Right atrium auricular region (tissue), 2 donors: ENCODE data around the gene CADM1. TPM values are rescaled to one million over a fixed set of nuclear protein-coding genes. Genes with fewer than 3 reads are reported as not detected.
"Not testable (repeated sequence)": the region's sequence is repeated elsewhere in the genome, so short reads cannot be mapped to it uniquely, and the experiment has no call there.

Source experiments
- DNase-seq: peaks from one replicate; pipeline ENCODE4 v3.0.0-alpha.2; 2019; ENCODE audit warnings: low spot score
- H3K27ac ChIP-seq, 2 donors: fragments of 200-600 bp; sonication (generic); 1 replicate in 1 of 2; 2 replicates in 1 of 2; pipeline ENCODE4 v1.5.1; 2016 to 2019
- H3K27me3 ChIP-seq, 2 donors: fragments of 200-600 bp; sonication (generic); one replicate each; pipeline versions ENCODE4 v1.5.1 to v1.6.0; 2017 to 2019
- H3K36me3 ChIP-seq: fragments of 200-600 bp; sonication (generic); one replicate; pipeline ENCODE4 v1.5.1; 2016
- H3K4me1 ChIP-seq, 2 donors: fragments of 200-600 bp; sonication (generic); one replicate each; pipeline versions ENCODE4 v1.5.1 to v1.6.0; 2017 to 2019
- H3K4me3 ChIP-seq, 2 donors: fragments of 200-600 bp; sonication (generic); 1 replicate in 1 of 2; 2 replicates in 1 of 2; pipeline ENCODE4 v1.5.1; 2017 to 2019; ENCODE audit warnings: mild to moderate bottlenecking in 1 of 2, moderate library complexity in 1 of 2
- H3K9me3 ChIP-seq, 2 donors: fragments of 200-600 bp; sonication (generic); one replicate each; pipeline ENCODE4 v1.5.1; 2019
- CTCF ChIP-seq, 2 donors: fragments of 200-600 bp; sonication (generic); IDR thresholded peaks; one replicate each; pipeline ENCODE4 v1.5.1; 2019; ENCODE audit warnings: antibody characterized with exemption in 2 of 2
- total RNA-seq, 2 donors: library from RNA; depleted of rRNA; stranded (reverse); fragments of >200 nt; gene quantifications; one replicate each; pipeline ENCODE4 v1.1.0, GENCODE V29; 2016

CADM1 gene
- total RNA-seq, 2 donors from 2014 or later, result 19.8 to 33.9 TPM

GRCh38 chr11:115481528-115481927, 22.7 kb downstream of the CADM1 start:
- H3K4me1 ChIP-seq, result no peaks in the 10 kb centered on the region
- no peak overlapping the region for H3K27ac ChIP-seq
- no peaks in the 10 kb centered on the region for H3K36me3 ChIP-seq
- DNase-seq, result no peak
- TF ChIP-seq CTCF (IDR thresholded peaks at IDR 0.05), result no peak
- H3K4me3 ChIP-seq, result no peak overlapping the region
- no peaks in the 10 kb centered on the region for H3K27me3 ChIP-seq
- no peaks in the 10 kb centered on the region for H3K9me3 ChIP-seq

DNA sequence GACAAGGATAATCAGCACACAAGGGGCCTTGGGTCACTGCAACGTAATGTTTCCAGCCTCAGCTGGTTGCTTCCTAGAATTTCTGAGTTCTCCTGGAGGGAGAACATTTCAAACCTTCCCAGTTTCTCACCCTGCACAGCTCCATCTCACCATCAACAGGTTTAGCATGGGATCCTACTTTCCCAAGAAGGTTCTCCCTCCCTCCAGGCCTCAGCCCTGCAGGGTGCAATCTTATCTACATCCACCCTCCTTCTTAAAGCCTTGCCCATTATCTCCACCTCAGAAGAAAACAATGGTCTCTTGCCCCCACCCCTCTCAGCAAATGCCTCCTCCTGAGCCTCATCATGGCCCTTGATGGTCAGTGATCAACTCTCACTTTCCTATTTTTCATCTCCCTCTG, 23.6 kb downstream of the CADM1 start:
- H3K27me3 ChIP-seq, result no peaks in the 10 kb centered on the region
- H3K36me3 ChIP-seq, result no peaks in the 10 kb centered on the region
- no peak for TF ChIP-seq CTCF (IDR thresholded peaks at IDR 0.05)
- DNase-seq, result no peak
- H3K27ac ChIP-seq, result no peak overlapping the region
- H3K4me3 ChIP-seq, result no peak overlapping the region
- no peaks in the 10 kb centered on the region for H3K4me1 ChIP-seq
- no peaks in the 10 kb centered on the region for H3K9me3 ChIP-seq

DNA sequence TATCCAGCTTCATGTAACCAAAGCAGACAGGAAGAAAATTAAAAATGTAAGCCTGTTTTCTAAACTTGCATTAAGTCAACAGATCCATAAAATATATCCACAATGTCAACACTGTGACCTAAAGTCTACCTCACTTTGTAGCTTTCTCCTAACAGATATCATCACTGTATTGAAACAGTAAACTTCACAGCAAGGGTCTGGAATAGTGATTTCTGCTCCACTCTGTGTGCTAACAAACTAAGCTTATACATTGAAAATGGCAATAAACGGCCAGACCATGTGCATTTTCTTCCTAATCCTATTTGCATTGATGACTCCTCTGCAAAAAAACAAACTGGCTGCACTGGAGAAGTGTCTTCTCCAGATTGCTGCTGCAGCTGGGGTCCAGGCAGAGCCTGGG, 26.8 kb downstream of the CADM1 start:
- no peaks in the 10 kb centered on the region for H3K9me3 ChIP-seq
- no peaks in the 10 kb centered on the region for H3K27me3 ChIP-seq
- no peak overlapping the region for H3K4me3 ChIP-seq
- TF ChIP-seq CTCF (IDR thresholded peaks at IDR 0.05), result no peak
- H3K4me1 ChIP-seq, result no peaks in the 10 kb centered on the region
- DNase-seq, result no peak
- no peaks in the 10 kb centered on the region for H3K36me3 ChIP-seq
- H3K27ac ChIP-seq, result no peak overlapping the region

DNA sequence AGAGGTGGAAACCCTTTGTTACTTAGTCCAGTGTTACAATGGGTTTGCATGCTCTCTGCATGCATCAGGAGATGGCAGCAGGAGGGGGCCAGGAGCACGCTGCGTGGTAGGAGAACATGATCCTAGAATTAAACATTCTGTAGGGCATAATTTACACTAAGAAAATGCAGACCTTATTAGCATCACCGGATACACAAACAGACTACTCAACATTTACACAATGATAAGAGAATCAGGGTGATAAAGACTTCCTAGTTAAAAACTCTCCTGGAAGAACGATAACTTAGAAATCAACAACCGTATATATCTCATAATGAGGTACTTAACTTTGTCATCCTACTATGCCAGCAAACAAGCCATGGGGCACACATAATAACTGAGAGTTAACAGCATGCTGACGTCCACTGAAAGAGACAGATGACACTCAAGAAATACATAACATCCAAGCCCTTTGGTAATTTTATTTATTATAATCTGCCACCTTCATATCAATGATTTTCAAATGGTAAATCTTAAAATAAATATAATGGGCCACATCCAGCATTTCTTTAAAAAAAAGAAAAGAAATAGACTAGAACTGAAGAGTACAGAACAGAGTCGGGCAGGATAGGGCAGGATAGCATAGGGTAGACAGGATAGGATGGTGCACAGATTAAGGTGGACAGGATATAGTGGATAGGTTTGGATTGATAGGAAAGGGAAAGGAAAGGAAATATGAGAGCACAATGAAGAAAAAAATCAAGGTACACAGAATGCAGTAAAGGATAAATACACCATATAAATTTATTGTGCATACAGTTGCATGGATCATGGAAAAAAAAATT, 27.5 kb downstream of the CADM1 start:
- H3K27ac ChIP-seq, result no peak overlapping the region
- DNase-seq, result no peak
- H3K36me3 ChIP-seq, result no peaks in the 10 kb centered on the region
- H3K4me3 ChIP-seq, result no peak overlapping the region
- no peaks in the 10 kb centered on the region for H3K9me3 ChIP-seq
- no peak for TF ChIP-seq CTCF (IDR thresholded peaks at IDR 0.05)
- no peaks in the 10 kb centered on the region for H3K27me3 ChIP-seq
- no peaks in the 10 kb centered on the region for H3K4me1 ChIP-seq

- Histone ChIP-seq H3K27me3 (no peaks in the 10 kb centered on the region), H3K9me3 (no peaks in the 10 kb centered on the region), H3K4me3 (no peak overlapping the region), H3K4me1 (no peaks in the 10 kb centered on the region), H3K36me3 (no peaks in the 10 kb centered on the region), H3K27ac (no peak overlapping the region)
- TF ChIP-seq CTCF (IDR thresholded peaks at IDR 0.05), result no peak
- no peak for DNase-seq
Measured at GRCh38 chr11:115475564-115475963, 28.7 kb downstream of the CADM1 start.

DNA sequence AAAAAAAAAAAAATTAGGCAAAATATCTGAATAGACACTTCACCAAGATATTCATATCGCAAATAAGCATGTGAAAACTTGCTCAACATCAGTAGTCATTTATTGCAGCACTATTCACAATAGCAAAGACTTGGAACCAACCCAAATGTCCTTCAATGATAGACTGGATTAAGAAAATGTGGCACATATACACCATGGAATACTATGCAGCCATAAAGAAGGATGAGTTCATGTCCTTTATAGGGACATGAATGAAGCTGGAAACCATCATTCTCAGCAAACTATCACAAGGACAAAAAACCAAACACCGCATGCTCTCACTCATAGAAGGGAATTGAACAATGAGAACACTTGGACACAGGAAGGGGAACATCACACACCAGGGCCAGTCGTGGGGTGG, 29.9 kb downstream of the CADM1 start:
- not testable (repeated sequence) for H3K4me1 ChIP-seq, DNase-seq, H3K27ac ChIP-seq, H3K9me3 ChIP-seq, H3K36me3 ChIP-seq, H3K4me3 ChIP-seq, H3K27me3 ChIP-seq
